GM12872 (cell line): Measurements from ENCODE around the gene TCEA3.

Experiments used
- CTCF ChIP-seq: IDR thresholded peaks from 3 replicates; pipeline ENCODE4 v1.5.1; 2011; ENCODE audit warnings: low read depth, mild to moderate bottlenecking, low read length, moderate library complexity; ENCODE audit not compliant: insufficient read depth

The TCEA3 gene

GRCh38 chr1:23444596-23445390, 20.2 kb upstream of the TCEA3 start:
- no peak for TF ChIP-seq CTCF

DNA sequence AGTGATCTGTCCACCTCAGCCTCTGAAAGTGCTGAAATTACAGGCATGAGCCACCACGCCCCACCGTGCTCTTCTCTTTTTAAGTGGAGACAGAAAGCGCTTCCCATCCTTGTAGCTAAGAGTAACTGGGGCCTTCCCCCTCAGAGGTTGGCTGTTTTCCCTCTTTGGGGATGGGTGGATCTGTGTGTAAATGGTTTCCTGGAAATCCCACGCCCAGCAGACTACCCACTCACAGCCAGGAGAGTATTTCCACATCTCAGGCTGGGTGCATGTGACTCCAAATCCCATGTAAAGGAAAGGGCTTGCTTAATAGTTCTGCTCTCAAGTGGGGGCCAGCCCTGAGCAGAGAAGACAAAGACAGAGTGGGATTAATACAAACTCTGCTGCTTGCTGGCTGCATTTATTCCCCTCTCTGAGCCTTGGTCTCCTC, 19.6 kb upstream of the TCEA3 start:
- no peak for TF ChIP-seq CTCF

DNA sequence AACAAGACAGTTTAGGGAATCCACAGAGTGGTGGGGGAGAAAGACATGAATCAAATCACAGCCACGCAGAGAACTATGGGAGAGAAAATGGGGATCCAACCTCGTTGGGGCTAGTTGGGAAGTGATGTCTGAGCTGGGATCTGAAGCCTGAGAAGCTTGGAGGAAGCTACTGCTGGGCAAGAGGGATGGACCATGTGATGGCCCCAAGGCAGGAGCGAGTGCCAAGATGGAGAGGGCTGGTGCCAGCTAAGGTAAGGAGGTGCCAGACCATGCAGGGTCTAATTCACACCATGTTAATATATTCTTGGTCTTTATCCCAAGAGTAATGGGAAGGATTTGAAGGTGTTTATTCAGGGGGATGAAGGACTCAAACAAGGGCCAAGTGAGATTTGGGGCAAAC, 18.2 kb upstream of the TCEA3 start:
- TF ChIP-seq CTCF = no peak

DNA sequence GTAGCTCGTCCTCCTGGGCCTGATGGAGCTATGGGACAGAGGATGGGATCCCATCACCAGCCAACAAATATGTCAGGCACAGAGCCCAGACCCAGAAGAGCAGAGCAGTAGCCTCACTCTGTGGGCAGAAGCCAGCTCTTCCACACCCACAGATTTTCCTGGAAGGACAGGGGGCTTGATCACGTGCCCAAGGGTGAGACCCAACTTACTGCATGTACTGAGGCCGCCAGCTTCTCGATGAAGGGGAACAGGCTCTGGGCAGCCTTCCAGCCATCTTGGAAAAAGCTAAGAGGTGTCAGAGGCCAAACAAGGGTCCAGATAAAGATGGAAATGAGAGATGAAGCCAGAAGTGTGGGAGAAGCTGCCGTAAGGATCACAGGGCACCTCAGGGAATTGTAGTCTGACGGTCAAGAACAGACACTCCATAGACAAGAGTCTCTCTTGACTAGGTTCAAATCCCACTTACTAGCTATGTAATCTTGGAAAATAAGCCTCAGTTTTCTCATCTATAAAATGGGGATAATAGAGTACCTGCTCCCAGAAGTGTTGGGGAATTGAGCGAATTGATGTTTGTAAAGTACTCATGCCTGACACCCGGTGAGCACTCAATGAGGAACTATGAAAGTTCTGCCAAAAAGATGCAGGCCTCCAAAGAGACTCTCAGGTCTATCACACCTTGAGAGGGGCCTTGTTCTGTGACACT, 17.0 kb upstream of the TCEA3 start:
- no peak for TF ChIP-seq CTCF

GRCh38 chr1:23438545-23438944, 14.0 kb upstream of the TCEA3 start:
- no peak for TF ChIP-seq CTCF

- no peak for TF ChIP-seq CTCF
These were observed 12.8 kb upstream of the TCEA3 start for GRCh38 chr1:23437355-23437664.

DNA sequence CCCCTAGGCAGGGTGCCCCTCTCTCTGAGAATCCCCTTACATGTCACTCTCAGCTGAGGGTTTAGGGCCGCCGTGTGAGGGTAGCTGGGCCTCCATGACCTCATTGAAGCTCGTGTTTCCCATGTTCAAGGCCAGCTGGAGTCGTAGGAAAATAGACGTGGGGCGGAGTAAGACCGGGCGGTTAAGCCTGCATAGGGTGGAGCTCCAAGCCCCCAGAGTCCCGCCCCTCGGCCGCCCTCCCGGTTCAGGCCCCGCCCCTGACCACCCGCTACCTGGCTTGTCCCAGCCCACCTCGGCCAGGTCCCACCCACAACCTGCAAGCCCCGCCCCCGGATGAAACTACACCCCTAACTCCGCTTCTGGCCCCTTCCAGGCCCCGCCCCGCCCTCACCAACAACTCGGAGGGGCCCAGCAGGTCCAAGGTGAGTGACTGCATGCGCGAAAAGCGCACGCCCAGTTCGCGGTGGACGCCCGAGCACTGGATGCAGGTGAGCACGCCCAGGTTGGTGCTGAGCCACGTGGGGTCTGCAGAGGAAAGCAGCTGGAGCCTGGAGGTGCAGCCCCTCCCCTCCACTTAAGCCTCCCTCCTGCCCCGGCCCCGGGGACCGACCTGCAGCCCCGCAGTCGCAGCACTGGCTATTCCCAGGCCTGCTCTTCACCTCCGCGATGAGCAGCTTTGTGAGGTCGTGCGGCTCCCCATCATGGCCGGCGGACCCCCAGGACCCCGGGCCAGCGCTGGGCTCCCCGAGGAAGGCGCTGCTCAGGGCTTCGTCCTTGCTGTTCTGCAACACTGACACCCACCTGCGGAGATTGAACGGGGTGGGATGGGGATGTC, 12.2 kb upstream of the TCEA3 start:
- TF ChIP-seq CTCF = no peak
